ENCODE measurements around the gene TLE4. TPM values are rescaled to one million over a fixed set of nuclear protein-coding genes. Genes with fewer than 3 reads are reported as not detected.

TLE4 gene
- polyA plus RNA-seq, 1 donor (not counting 4 experiments of a cell fraction or from before 2014, with no cell fraction given), result 14.7 TPM

DNA sequence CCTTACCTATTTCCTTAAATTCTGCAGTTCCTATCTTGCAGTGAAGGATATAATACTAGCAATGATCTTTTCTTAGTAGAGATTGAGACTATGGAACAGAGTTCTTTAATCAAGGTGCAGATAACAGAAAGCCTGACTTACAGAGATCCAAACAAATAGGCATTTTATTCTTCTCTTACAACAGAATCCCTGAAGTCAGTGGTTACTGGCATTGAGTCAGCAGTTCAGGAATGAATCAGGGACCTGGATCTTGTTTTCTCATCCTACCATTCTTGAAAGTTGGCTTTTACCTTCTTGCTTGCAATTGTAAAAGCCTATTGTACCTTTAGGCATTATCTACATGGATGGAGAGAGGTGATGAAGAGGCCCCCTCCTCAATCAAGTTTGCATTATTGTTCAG is 47.5 kb upstream of the TLE4 start:
- no peak overlapping the region for H3K4me3 ChIP-seq (ENCODE audit: control insufficient read depth in 2 of 3, extremely low read depth in 1 of 3, insufficient read depth in 2 of 3, low read depth in 1 of 3, low read length in 3 of 3)
- DNase-seq (ENCODE audit: low read depth, low spot score), result no peak

DNA sequence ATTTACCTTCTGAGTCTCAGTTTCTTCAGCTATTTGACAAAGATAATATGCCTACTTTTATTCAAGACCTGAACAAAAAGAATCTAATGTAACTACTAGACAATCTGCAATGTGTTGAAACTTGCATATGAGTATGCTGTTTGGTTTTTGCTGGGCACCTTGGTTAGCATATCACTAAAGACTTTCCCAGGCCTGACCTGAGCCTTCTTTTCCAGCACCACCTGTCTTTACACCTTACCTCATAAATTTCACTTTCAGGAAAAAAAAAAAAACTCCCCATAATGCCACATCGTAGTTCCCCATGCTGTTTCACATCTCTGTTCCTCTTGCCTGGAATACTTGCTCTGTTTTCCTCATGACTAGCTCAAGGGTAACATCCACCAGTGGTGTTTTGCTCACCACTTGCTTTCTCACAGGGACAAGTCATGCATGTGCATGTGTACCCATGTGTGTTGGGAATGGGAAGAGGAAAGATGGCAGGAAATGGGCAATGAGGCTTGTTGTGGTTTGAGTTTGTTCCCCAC is 45.6 kb upstream of the TLE4 start:
- no peak overlapping the region for H2AFZ ChIP-seq (ENCODE audit: control insufficient read depth, low read length)
- no peaks in the 10 kb centered on the region for H3K9me1 ChIP-seq (ENCODE audit: control insufficient read depth, extremely low read depth, insufficient read depth, low read length)
- no peaks in the 10 kb centered on the region for H4K20me1 ChIP-seq (ENCODE audit: control insufficient read depth, extremely low read depth, insufficient read depth, low read length)
- H3K4me3 ChIP-seq (ENCODE audit: control insufficient read depth in 2 of 3, extremely low read depth in 1 of 3, insufficient read depth in 2 of 3, low read depth in 1 of 3, low read length in 3 of 3), result no peak overlapping the region
- FAIRE-seq (no peak), DNase-seq (ENCODE audit: low read depth, low spot score) (no peak)
- dilution Hi-C loops (cut with MboI; ENCODE audit: extremely low pct_ligation_motif_present, low sequenced_read_pairs), result no loop called here
- no peaks in the 10 kb centered on the region for H3K9me3 ChIP-seq (ENCODE audit: control insufficient read depth, low read depth, low read length)
- H3K36me3 ChIP-seq (ENCODE audit: control insufficient read depth in 2 of 2, extremely low read depth in 1 of 2, insufficient read depth in 2 of 2, low read length in 2 of 2), result no peaks in the 10 kb centered on the region
- TF ChIP-seq EZH2 (IDR thresholded peaks at IDR 0.05; ENCODE audit: low read length), result no peak
- TF ChIP-seq, protein P1, sequence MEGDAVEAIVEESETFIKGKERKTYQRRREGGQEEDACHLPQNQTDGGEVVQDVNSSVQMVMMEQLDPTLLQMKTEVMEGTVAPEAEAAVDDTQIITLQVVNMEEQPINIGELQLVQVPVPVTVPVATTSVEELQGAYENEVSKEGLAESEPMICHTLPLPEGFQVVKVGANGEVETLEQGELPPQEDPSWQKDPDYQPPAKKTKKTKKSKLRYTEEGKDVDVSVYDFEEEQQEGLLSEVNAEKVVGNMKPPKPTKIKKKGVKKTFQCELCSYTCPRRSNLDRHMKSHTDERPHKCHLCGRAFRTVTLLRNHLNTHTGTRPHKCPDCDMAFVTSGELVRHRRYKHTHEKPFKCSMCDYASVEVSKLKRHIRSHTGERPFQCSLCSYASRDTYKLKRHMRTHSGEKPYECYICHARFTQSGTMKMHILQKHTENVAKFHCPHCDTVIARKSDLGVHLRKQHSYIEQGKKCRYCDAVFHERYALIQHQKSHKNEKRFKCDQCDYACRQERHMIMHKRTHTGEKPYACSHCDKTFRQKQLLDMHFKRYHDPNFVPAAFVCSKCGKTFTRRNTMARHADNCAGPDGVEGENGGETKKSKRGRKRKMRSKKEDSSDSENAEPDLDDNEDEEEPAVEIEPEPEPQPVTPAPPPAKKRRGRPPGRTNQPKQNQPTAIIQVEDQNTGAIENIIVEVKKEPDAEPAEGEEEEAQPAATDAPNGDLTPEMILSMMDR (optimal IDR thresholded peaks at IDR 0.05 in 1 of 3, IDR thresholded peaks at IDR 0.05 in 1 of 3, conservative IDR thresholded peaks at IDR 0.05 in 1 of 3; ENCODE audit: extremely low read depth in 1 of 3, insufficient read depth in 2 of 3, low read length in 3 of 3), result no peak
- no peaks in the 10 kb centered on the region for H3K4me1 ChIP-seq (ENCODE audit: control insufficient read depth, extremely low read depth, insufficient read depth, low read length)
- H3K27me3 ChIP-seq (ENCODE audit: control insufficient read depth, extremely low read depth, insufficient read depth, low read length), result no peaks in the 10 kb centered on the region
- H3K79me2 ChIP-seq (ENCODE audit: control insufficient read depth, insufficient read depth, low read length), result no peaks in the 10 kb centered on the region
- H3K9ac ChIP-seq (ENCODE audit: control insufficient read depth, extremely low read depth, insufficient read depth, low read length), result no peak overlapping the region
- no peak overlapping the region for H3K4me2 ChIP-seq (ENCODE audit: control insufficient read depth, extremely low read depth, insufficient read depth, low read depth, low read length)
- no peak overlapping the region for H3K27ac ChIP-seq (ENCODE audit: control insufficient read depth, insufficient read depth, low read length)

More for the DNA sequence above, 47.5 kb upstream of the TLE4 start:
- Histone ChIP-seq H4K20me1 (ENCODE audit: control insufficient read depth, extremely low read depth, insufficient read depth, low read length) (no peaks in the 10 kb centered on the region), H3K9ac (ENCODE audit: control insufficient read depth, extremely low read depth, insufficient read depth, low read length) (no peak overlapping the region), H3K27ac (ENCODE audit: control insufficient read depth, insufficient read depth, low read length) (no peak overlapping the region), H3K4me1 (ENCODE audit: control insufficient read depth, extremely low read depth, insufficient read depth, low read length) (no peaks in the 10 kb centered on the region), H2AFZ (ENCODE audit: control insufficient read depth, low read length) (no peak overlapping the region), H3K36me3 (ENCODE audit: control insufficient read depth in 2 of 2, extremely low read depth in 1 of 2, insufficient read depth in 2 of 2, low read length in 2 of 2) (no peaks in the 10 kb centered on the region), H3K4me2 (ENCODE audit: control insufficient read depth, extremely low read depth, insufficient read depth, low read depth, low read length) (no peak overlapping the region), H3K9me1 (ENCODE audit: control insufficient read depth, extremely low read depth, insufficient read depth, low read length) (no peaks in the 10 kb centered on the region), H3K9me3 (ENCODE audit: control insufficient read depth, low read depth, low read length) (no peaks in the 10 kb centered on the region), H3K27me3 (ENCODE audit: control insufficient read depth, extremely low read depth, insufficient read depth, low read length) (no peaks in the 10 kb centered on the region), H3K79me2 (ENCODE audit: control insufficient read depth, insufficient read depth, low read length) (no peaks in the 10 kb centered on the region)
- dilution Hi-C loops (cut with MboI; ENCODE audit: extremely low pct_ligation_motif_present, low sequenced_read_pairs), result no loop called here
- no peak for TF ChIP-seq EZH2 (IDR thresholded peaks at IDR 0.05; ENCODE audit: low read length)
- TF ChIP-seq, protein P1 (optimal IDR thresholded peaks at IDR 0.05 in 1 of 3, IDR thresholded peaks at IDR 0.05 in 1 of 3, conservative IDR thresholded peaks at IDR 0.05 in 1 of 3; ENCODE audit: extremely low read depth in 1 of 3, insufficient read depth in 2 of 3, low read length in 3 of 3), result no peak
- FAIRE-seq, result peak; percentile 66

All from keratinocyte (primary cell).